IPS-18c (cell line): ENCODE data around the gene MTMR3.
"Not testable (repeated sequence)": the region's sequence is repeated elsewhere in the genome, so short reads cannot be mapped to it uniquely, and the experiment has no call there.

Source experiments
- H3K4me3 ChIP-seq: 2 replicates; pipeline ENCODE4 v1.7.0; 2013; ENCODE audit warnings: low read depth, mild to moderate bottlenecking, low read length, moderate library complexity; ENCODE audit not compliant: insufficient read depth
- H3K9me3 ChIP-seq: one replicate; pipeline ENCODE4 v1.6.1; 2013; ENCODE audit warnings: mild to moderate bottlenecking, low read length, moderate library complexity; ENCODE audit not compliant: control insufficient read depth, insufficient read depth

MTMR3 gene

GRCh38 chr22:30043161-30043560 is 160.2 kb downstream of the MTMR3 start:
- no peak overlapping the region for H3K4me3 ChIP-seq

GRCh38 chr22:30044369-30044768 is 161.4 kb downstream of the MTMR3 start:
- no peak overlapping the region for H3K4me3 ChIP-seq

More at GRCh38 chr22:30043161-30043560, 160.2 kb downstream of the MTMR3 start:
- H3K9me3 ChIP-seq, result no peaks in the 10 kb centered on the region

GRCh38 chr22:30044881-30045493 is 162.0 kb downstream of the MTMR3 start:
- no peaks in the 10 kb centered on the region for H3K9me3 ChIP-seq
- H3K4me3 ChIP-seq, result no peak overlapping the region

More at GRCh38 chr22:30044369-30044768, 161.4 kb downstream of the MTMR3 start:
- H3K9me3 ChIP-seq, result no peaks in the 10 kb centered on the region

- Histone ChIP-seq H3K4me3 (no peak overlapping the region), H3K9me3 (no peaks in the 10 kb centered on the region)
Measured at GRCh38 chr22:30045494-30045887, 162.5 kb downstream of the MTMR3 start.

- Histone ChIP-seq H3K9me3 (no peaks in the 10 kb centered on the region), H3K4me3 (no peak overlapping the region)
Measured at GRCh38 chr22:30045901-30046715, 163.1 kb downstream of the MTMR3 start.

- Histone ChIP-seq H3K4me3 (no peak overlapping the region), H3K9me3 (no peaks in the 10 kb centered on the region)
Measured at GRCh38 chr22:30046716-30047363, 163.9 kb downstream of the MTMR3 start.

- Histone ChIP-seq H3K4me3 (no peak overlapping the region), H3K9me3 (no peaks in the 10 kb centered on the region)
Measured at GRCh38 chr22:30047364-30047738, 164.4 kb downstream of the MTMR3 start.

- Histone ChIP-seq H3K4me3 (no peak overlapping the region), H3K9me3 (no peaks in the 10 kb centered on the region)
Measured at GRCh38 chr22:30048681-30049080, 165.7 kb downstream of the MTMR3 start.

- no peak overlapping the region for H3K4me3 ChIP-seq
- peaks cover 5% of the 10 kb centered on the region for H3K9me3 ChIP-seq
Measured at GRCh38 chr22:30054067-30054763, 171.2 kb downstream of the MTMR3 start.

GRCh38 chr22:30054764-30055069 is 171.7 kb downstream of the MTMR3 start:
- H3K9me3 ChIP-seq, result peaks cover 5% of the 10 kb centered on the region

GRCh38 chr22:30056015-30056414 is 173.0 kb downstream of the MTMR3 start:
- H3K9me3 ChIP-seq, result peaks cover 5% of the 10 kb centered on the region
- H3K4me3 ChIP-seq, result no peak overlapping the region

More at GRCh38 chr22:30054764-30055069, 171.7 kb downstream of the MTMR3 start:
- no peak overlapping the region for H3K4me3 ChIP-seq

- no peak overlapping the region for H3K4me3 ChIP-seq
- peaks cover 5% of the 10 kb centered on the region for H3K9me3 ChIP-seq
Measured at GRCh38 chr22:30057375-30057774, 174.4 kb downstream of the MTMR3 start.

GRCh38 chr22:30059346-30060020 is 176.5 kb downstream of the MTMR3 start:
- H3K9me3 ChIP-seq, H3K4me3 ChIP-seq: not testable (repeated sequence)

- H3K9me3 ChIP-seq, result not testable (repeated sequence)
Measured at GRCh38 chr22:30061094-30061493, 178.1 kb downstream of the MTMR3 start.

GRCh38 chr22:30062259-30062658 is 179.3 kb downstream of the MTMR3 start:
- no peak overlapping the region for H3K4me3 ChIP-seq
- H3K9me3 ChIP-seq, result peaks cover 3% of the 10 kb centered on the region

More at GRCh38 chr22:30061094-30061493, 178.1 kb downstream of the MTMR3 start:
- not testable (repeated sequence) for H3K4me3 ChIP-seq

- H3K9me3 ChIP-seq, result peaks cover 2% of the 10 kb centered on the region
- H3K4me3 ChIP-seq, result no peak overlapping the region
Measured at GRCh38 chr22:30062950-30063349, 180.0 kb downstream of the MTMR3 start.

- Histone ChIP-seq H3K4me3 (no peak overlapping the region), H3K9me3 (peaks cover 2% of the 10 kb centered on the region)
Measured at GRCh38 chr22:30064172-30064571, 181.2 kb downstream of the MTMR3 start.
